Activated CD4-positive, alpha-beta memory T cell treated with anti-CD3 and anti-CD28 coated beads for 36 hours (primary cell): Measurements from ENCODE around the gene FGD4. TPM values are rescaled to one million over a fixed set of nuclear protein-coding genes. Genes with fewer than 3 reads are reported as not detected.
"Not testable (repeated sequence)": the region's sequence is repeated elsewhere in the genome, so short reads cannot be mapped to it uniquely, and the experiment has no call there.

Experiments
- CTCF ChIA-PET: fragments of 350-600 bp; sonication (Branson Sonifier 250); formaldehyde crosslinking; loops from one replicate; lab custom pipeline; 2021; ENCODE audit warnings: antibody characterized with exemption, inconsistent platforms; lab: Charles Lee
- POLR2A ChIA-PET: fragments of 350-600 bp; sonication (Branson Sonifier 250); formaldehyde crosslinking; loops from one replicate; lab custom pipeline; 2021; ENCODE audit warnings: antibody characterized with exemption; lab: Charles Lee
- DNase-seq: peaks from one replicate; pipeline ENCODE4 v3.0.0-alpha.2; 2020
- H3K27ac Mint-ChIP-seq: one replicate; pipeline ENCODE4 v1.8.0; 2021; ENCODE audit warnings: mixed read lengths
- H3K27me3 Mint-ChIP-seq: one replicate; pipeline ENCODE4 v1.8.0; 2021; ENCODE audit warnings: mixed read lengths
- H3K36me3 Mint-ChIP-seq: one replicate; pipeline ENCODE4 v1.8.0; 2021; ENCODE audit warnings: mixed read lengths
- H3K4me1 Mint-ChIP-seq: one replicate; pipeline ENCODE4 v1.8.0; 2021; ENCODE audit warnings: low read depth, mixed read lengths
- H3K4me3 Mint-ChIP-seq: one replicate; pipeline ENCODE4 v1.8.0; 2021; ENCODE audit warnings: mild to moderate bottlenecking, mixed read lengths
- H3K9me3 Mint-ChIP-seq: one replicate; pipeline ENCODE4 v1.8.0; 2021; ENCODE audit warnings: mixed read lengths
- intact Hi-C: fragments of 100-400 bp; cut with micrococcal nuclease; formaldehyde crosslinking; loops from one replicate; pipeline ENCODE4 v1.15.1; 2023
- total RNA-seq, 2 experiments: library from RNA; stranded (reverse); gene quantifications; one replicate each; pipeline ENCODE4 v1.2.3, GENCODE V29; 2021

FGD4 gene
- total RNA-seq, 2 experiments from 2014 or later: 0.19 to 0.22 TPM

DNA sequence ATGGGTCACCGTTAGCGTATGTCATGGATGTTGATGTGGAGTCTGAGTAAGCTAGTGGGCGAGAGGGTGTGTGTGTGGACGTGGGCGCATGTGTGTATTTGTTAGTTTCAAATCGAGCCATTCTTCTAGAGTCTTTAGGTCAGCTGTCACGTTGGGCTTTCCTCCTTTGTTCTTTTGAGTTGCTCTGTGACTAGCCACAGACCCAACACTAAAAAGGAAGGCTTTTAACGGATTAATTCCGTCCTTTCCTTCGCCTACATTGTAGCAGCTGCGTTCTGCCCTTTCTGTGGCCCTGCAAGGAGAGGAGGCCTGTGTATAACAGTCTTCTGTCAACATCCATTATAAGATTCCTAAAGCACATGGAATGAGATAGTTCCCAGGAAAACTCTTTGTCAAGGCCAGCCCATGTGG is 162.6 kb downstream of the FGD4 start:
- no peak overlapping the region for H3K27ac Mint-ChIP-seq
- intact Hi-C loops: no loop called here
- H3K4me1 Mint-ChIP-seq: no peaks in the 10 kb centered on the region
- H3K27me3 Mint-ChIP-seq: no peaks in the 10 kb centered on the region
- POLR2A ChIA-PET: no interaction called here
- DNase-seq: no peak
- no peak overlapping the region for H3K4me3 Mint-ChIP-seq
- no peaks in the 10 kb centered on the region for H3K36me3 Mint-ChIP-seq
- no peaks in the 10 kb centered on the region for H3K9me3 Mint-ChIP-seq
- CTCF ChIA-PET: no interaction called here

DNA sequence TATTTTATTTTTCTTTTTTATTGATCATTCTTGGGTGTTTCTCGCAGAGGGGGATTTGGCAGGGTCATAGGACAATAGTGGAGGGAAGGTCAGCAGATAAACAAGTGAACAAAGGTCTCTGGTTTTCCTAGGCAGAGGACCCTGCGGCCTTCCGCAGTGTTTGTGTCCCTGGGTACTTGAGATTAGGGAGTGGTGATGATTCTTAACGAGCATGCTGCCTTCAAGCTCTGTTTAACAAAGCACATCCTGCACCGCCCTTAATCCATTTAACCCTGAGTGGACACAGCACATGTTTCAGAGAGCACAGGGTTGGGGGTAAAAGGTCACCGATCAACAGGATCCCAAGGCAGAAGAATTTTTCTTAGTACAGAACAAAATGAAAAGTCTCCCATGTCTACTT is 163.1 kb downstream of the FGD4 start:
- H3K36me3 Mint-ChIP-seq, H3K4me1 Mint-ChIP-seq, H3K4me3 Mint-ChIP-seq, H3K27me3 Mint-ChIP-seq, DNase-seq, POLR2A ChIA-PET, CTCF ChIA-PET, intact Hi-C loops, H3K9me3 Mint-ChIP-seq, H3K27ac Mint-ChIP-seq: not testable (repeated sequence)

GRCh38 chr12:32566663-32567295 is 167.4 kb downstream of the FGD4 start:
- no peak for DNase-seq
- H3K27me3 Mint-ChIP-seq: no peaks in the 10 kb centered on the region
- no peaks in the 10 kb centered on the region for H3K4me1 Mint-ChIP-seq
- CTCF ChIA-PET: no interaction called here
- POLR2A ChIA-PET: no interaction called here
- no peak overlapping the region for H3K4me3 Mint-ChIP-seq
- no peaks in the 10 kb centered on the region for H3K9me3 Mint-ChIP-seq
- intact Hi-C loops: no loop called here
- no peaks in the 10 kb centered on the region for H3K36me3 Mint-ChIP-seq
- H3K27ac Mint-ChIP-seq: no peak overlapping the region

DNA sequence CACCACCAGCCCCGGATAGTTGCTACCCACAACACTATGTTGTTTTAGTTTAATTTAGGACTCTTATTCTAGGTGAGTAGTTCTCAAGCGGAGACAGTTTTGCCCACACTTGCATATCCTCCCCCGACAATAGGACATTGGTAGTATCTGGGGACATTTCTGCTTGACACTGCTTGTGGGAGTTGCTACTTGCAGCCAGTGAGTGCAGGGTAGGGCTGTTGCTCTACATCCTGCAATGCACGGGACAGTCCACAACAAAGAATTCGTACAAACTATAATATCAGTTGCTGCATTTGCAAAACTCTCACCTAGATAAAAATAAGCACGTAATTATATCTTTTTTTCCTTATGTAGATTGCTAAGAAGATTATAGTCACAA is 167.9 kb downstream of the FGD4 start:
- ChIA-PET CTCF (no interaction called here), POLR2A (no interaction called here)
- Mint-ChIP-seq H3K27ac (no peak overlapping the region), H3K27me3 (no peaks in the 10 kb centered on the region), H3K9me3 (no peaks in the 10 kb centered on the region), H3K36me3 (no peaks in the 10 kb centered on the region), H3K4me1 (no peaks in the 10 kb centered on the region), H3K4me3 (no peak overlapping the region)
- intact Hi-C loops: no loop called here
- DNase-seq: no peak

- DNase-seq: no peak
- Mint-ChIP-seq H3K27ac (no peak overlapping the region), H3K4me1 (no peaks in the 10 kb centered on the region), H3K27me3 (no peaks in the 10 kb centered on the region), H3K36me3 (no peaks in the 10 kb centered on the region), H3K4me3 (no peak overlapping the region), H3K9me3 (no peaks in the 10 kb centered on the region)
- intact Hi-C loops: no loop called here
- POLR2A ChIA-PET: no interaction called here
- CTCF ChIA-PET: no interaction called here
Observed at GRCh38 chr12:32568228-32568627, 168.9 kb downstream of the FGD4 start.

GRCh38 chr12:32569259-32569658 is 169.9 kb downstream of the FGD4 start:
- Mint-ChIP-seq H3K27ac (no peak overlapping the region), H3K27me3 (no peaks in the 10 kb centered on the region), H3K4me3 (no peak overlapping the region), H3K9me3 (no peaks in the 10 kb centered on the region), H3K36me3 (no peaks in the 10 kb centered on the region), H3K4me1 (no peaks in the 10 kb centered on the region)
- ChIA-PET CTCF (no interaction called here), POLR2A (no interaction called here)
- intact Hi-C loops: no loop called here
- no peak for DNase-seq

DNA sequence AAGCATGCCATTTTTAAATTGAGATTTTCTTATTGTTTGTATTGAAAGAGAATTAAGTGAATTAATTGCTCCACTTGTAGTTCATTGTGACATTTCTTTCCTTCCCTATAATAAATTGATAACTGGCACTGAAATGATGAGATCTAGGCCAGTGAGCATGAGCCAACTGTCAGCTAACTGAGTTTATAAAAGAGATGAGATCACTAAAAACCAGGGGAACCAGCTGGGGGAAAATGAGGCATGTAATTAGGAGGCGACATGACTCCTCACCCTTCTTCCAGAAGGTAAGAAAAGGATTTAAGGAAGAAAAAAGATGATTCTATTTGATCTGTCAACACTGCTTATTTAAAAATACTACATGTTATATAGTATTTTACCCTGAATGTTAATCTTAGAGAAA is 175.2 kb downstream of the FGD4 start:
- ChIA-PET POLR2A (no interaction called here), CTCF (no interaction called here)
- Mint-ChIP-seq H3K36me3 (no peaks in the 10 kb centered on the region), H3K27me3 (peaks cover 3% of the 10 kb centered on the region), H3K9me3 (peaks cover 3% of the 10 kb centered on the region), H3K27ac (no peak overlapping the region), H3K4me1 (no peaks in the 10 kb centered on the region), H3K4me3 (no peak overlapping the region)
- intact Hi-C loops: no loop called here
- DNase-seq: no peak

DNA sequence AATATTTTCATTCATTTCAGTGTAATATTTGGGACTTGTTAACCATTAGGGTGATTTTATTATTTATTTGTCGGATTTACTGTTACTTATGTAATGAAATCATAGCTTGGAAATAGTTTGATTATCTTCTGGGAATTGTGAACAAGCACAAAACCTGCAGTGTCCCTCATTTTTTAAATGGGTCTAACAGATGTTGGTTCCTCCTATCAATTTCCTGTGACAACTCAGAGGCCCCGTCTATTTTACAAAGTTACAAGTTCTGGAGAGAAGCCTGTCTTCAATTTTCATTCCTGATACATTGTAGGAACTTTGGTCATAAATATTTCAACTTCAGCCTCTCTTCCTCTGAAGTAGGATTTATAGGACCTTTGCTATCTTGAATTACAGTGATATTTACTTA is 178.0 kb downstream of the FGD4 start:
- H3K27me3 Mint-ChIP-seq: peaks cover 3% of the 10 kb centered on the region
- ChIA-PET POLR2A (no interaction called here), CTCF (no interaction called here)
- no peak for DNase-seq
- H3K4me3 Mint-ChIP-seq: no peak overlapping the region
- no peak overlapping the region for H3K27ac Mint-ChIP-seq
- intact Hi-C loops: no loop called here
- H3K4me1 Mint-ChIP-seq: peaks cover 5% of the 10 kb centered on the region
- H3K36me3 Mint-ChIP-seq: no peaks in the 10 kb centered on the region
- peaks cover 3% of the 10 kb centered on the region for H3K9me3 Mint-ChIP-seq

DNA sequence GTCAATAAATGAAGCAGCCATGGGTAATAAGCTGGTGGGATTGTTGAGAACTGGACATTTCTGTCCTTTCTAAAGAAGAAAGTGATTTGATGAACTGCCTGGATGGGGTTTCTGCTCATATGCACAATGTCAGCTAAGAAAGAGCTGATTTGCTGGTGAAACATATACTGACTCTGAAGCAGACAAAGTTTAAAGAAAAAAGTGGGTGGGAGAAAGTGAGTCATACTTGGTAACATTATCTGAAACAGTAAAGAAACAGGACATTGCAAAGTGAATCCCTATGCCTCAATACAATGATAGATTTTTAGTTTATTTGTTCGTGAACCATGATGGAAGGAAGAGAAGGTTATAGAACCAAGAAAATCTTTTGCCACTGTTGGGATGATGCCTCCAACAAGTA is 184.2 kb downstream of the FGD4 start:
- no peak overlapping the region for H3K27ac Mint-ChIP-seq
- CTCF ChIA-PET: no interaction called here
- POLR2A ChIA-PET: no interaction called here

DNA sequence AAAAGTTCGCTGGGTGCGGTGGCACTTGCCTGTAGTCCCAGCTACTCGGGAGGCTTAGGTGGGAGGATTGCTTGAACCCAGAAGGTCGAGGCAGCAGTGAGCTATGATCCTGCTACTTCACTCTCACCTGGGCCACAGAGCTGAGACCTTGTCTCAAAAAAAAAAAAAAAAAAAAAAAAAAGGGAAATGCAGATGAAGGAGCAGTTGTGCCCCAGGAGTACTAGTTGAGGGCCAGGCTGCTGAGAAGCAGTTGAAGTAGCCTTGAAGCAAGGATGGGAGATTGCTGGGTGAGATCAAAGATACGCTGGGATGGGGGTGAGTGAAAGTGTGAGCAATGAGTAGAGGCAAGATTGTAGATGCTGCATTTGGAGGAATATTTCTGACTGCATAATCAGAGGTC is 186.3 kb downstream of the FGD4 start:
- Mint-ChIP-seq H3K4me3 (no peak overlapping the region), H3K27me3 (no peaks in the 10 kb centered on the region), H3K36me3 (no peaks in the 10 kb centered on the region), H3K4me1 (peaks cover 26% of the 10 kb centered on the region), H3K9me3 (no peaks in the 10 kb centered on the region), H3K27ac (no peak overlapping the region)
- POLR2A ChIA-PET: no interaction called here
- intact Hi-C loops: no loop called here
- DNase-seq: no peak
- CTCF ChIA-PET: no interaction called here

More for the DNA sequence above, 184.2 kb downstream of the FGD4 start:
- Mint-ChIP-seq H3K9me3 (no peaks in the 10 kb centered on the region), H3K4me1 (peaks cover 13% of the 10 kb centered on the region), H3K4me3 (no peak overlapping the region), H3K27me3 (no peaks in the 10 kb centered on the region), H3K36me3 (no peaks in the 10 kb centered on the region)
- intact Hi-C loops: no loop called here
- DNase-seq: no peak

GRCh38 chr12:32586390-32586789 is 187.0 kb downstream of the FGD4 start:
- intact Hi-C loops: no loop called here
- Mint-ChIP-seq H3K4me1 (peaks cover 26% of the 10 kb centered on the region), H3K36me3 (no peaks in the 10 kb centered on the region), H3K9me3 (no peaks in the 10 kb centered on the region), H3K27me3 (no peaks in the 10 kb centered on the region), H3K4me3 (no peak overlapping the region), H3K27ac (no peak overlapping the region)
- no peak for DNase-seq
- ChIA-PET CTCF (no interaction called here), POLR2A (no interaction called here)

DNA sequence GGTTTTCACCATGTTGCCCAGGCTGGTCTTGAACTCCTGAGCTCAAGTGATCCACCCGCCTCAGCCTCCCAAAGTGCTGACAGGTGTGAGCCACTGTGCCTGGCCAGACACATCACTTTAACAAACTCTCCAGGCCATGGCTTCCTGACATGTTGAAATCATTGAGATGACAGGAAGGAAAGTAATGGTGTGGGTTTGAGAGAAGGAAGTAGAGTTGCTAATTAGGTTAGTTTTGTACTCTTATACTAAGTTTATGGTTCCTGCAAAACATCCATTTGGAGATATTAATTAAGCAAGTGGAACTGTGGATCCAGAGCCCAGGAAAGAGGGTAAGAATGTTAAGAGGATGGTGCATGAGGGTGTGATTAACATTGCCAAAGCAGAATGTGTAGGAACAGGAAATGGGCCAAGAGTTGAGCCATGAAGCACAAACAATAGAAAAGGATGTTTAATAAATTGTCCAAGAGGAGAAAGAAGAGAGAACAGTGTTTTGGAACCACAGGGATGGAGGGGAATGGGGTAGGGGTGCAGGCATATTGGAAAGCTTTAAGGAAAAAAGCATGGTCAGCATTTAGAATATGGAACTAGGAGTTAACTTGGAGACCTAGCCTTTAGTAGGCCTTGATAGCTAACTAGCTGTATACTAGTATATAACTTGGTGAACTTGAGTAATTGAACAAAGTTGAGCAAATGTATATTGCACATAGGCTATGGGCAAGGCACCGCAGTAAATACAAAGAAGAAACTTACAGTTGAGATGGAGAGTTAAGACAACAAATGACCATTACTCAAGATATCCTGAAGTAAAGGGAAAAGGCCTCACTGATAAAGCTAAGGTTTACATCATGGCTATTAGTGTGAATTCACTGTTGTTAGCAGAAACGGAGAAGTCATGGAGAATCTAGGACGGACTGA is 188.5 kb downstream of the FGD4 start:
- intact Hi-C loops: no loop called here
- ChIA-PET POLR2A (no interaction called here), CTCF (no interaction called here)
- DNase-seq: no peak
- no peak overlapping the region for H3K27ac Mint-ChIP-seq
- no peaks in the 10 kb centered on the region for H3K36me3 Mint-ChIP-seq
- no peak overlapping the region for H3K4me3 Mint-ChIP-seq
- H3K9me3 Mint-ChIP-seq: no peaks in the 10 kb centered on the region
- H3K27me3 Mint-ChIP-seq: no peaks in the 10 kb centered on the region
- peaks cover 19% of the 10 kb centered on the region for H3K4me1 Mint-ChIP-seq

- peaks cover 19% of the 10 kb centered on the region for H3K4me1 Mint-ChIP-seq
- CTCF ChIA-PET: no interaction called here
- no peaks in the 10 kb centered on the region for H3K27me3 Mint-ChIP-seq
- POLR2A ChIA-PET: no interaction called here
- no peaks in the 10 kb centered on the region for H3K9me3 Mint-ChIP-seq
- no peak overlapping the region for H3K4me3 Mint-ChIP-seq
- intact Hi-C loops: no loop called here
- no peak for DNase-seq
- H3K27ac Mint-ChIP-seq: no peak overlapping the region
- H3K36me3 Mint-ChIP-seq: no peaks in the 10 kb centered on the region
Observed at GRCh38 chr12:32588604-32589003, 189.2 kb downstream of the FGD4 start.
